NOMO-1 treated with dmso at 0.1 percent for 144 hours (cell line): Measurements from ENCODE around the gene ZNF655.
"Not testable (repeated sequence)": the region's sequence is repeated elsewhere in the genome, so short reads cannot be mapped to it uniquely, and the experiment has no call there.

Experiments used
- DNase-seq: peaks from one replicate; lab custom pipeline; 2025; ENCODE audit not compliant: unreplicated experiment; lab: John Stamatoyannopoulos, UW

The ZNF655 gene

GRCh38 chr7:99560834-99561736 is 2.6 kb downstream of the ZNF655 start:
- no peak for DNase-seq

- DNase-seq: no peak
Observed at GRCh38 chr7:99561737-99562051, 3.3 kb downstream of the ZNF655 start.

- DNase-seq: no peak
Observed at GRCh38 chr7:99562114-99562784, 3.8 kb downstream of the ZNF655 start.

- DNase-seq: no peak
Observed at GRCh38 chr7:99562832-99563231, 4.4 kb downstream of the ZNF655 start.

- DNase-seq: no peak
Observed at GRCh38 chr7:99563650-99564049, 5.2 kb downstream of the ZNF655 start.

GRCh38 chr7:99568770-99569169 is 10.3 kb downstream of the ZNF655 start:
- DNase-seq: not testable (repeated sequence)

- DNase-seq: no peak
Observed at GRCh38 chr7:99571768-99572167, 13.3 kb downstream of the ZNF655 start.

- no peak for DNase-seq
Observed at GRCh38 chr7:99573257-99573656, 14.8 kb downstream of the ZNF655 start.

GRCh38 chr7:99576251-99576650 is 17.8 kb downstream of the ZNF655 start:
- DNase-seq: no peak

GRCh38 chr7:99579281-99579955 is 21.0 kb downstream of the ZNF655 start:
- no peak for DNase-seq

- DNase-seq: no peak
Observed at GRCh38 chr7:99579956-99580777, 21.7 kb downstream of the ZNF655 start.

GRCh38 chr7:99580778-99581332 is 22.4 kb downstream of the ZNF655 start:
- not testable (repeated sequence) for DNase-seq

GRCh38 chr7:99588868-99589267 is 30.4 kb downstream of the ZNF655 start:
- DNase-seq: no peak

- DNase-seq: no peak
Observed at GRCh38 chr7:99594948-99595745, 36.7 kb downstream of the ZNF655 start.

GRCh38 chr7:99596408-99596955 is 38.0 kb downstream of the ZNF655 start:
- DNase-seq: no peak

GRCh38 chr7:99597762-99598501 is 39.5 kb downstream of the ZNF655 start, which contains the start of gene TMEM225B:
TSS of gene TMEM225B (plus strand) at chr7:99598267. CDS start at chr7:99604389, 6,122 bp downstream.
- no peak for DNase-seq

- DNase-seq: no peak
Observed at GRCh38 chr7:99599836-99600235, 41.4 kb downstream of the ZNF655 start.

GRCh38 chr7:99601656-99602310 is 43.3 kb downstream of the ZNF655 start:
- no peak for DNase-seq
